Mucosa of descending colon (tissue), 3 donors: Measurements from ENCODE around the gene FAM168A. TPM values are rescaled to one million over a fixed set of nuclear protein-coding genes. Genes with fewer than 3 reads are reported as not detected.

Experiments
- ATAC-seq: fragments of 200-7000 bp; cut with Tn5 transposase; one replicate; pipeline ENCODE4 v1.9.1; 2020; ENCODE audit warnings: mild to moderate bottlenecking, moderate library complexity
- DNase-seq, 3 donors: peaks; one replicate each; pipeline ENCODE4 v3.0.0-alpha.2; 2020
- H3K36me3 ChIP-seq: fragments of 200-600 bp; one replicate; pipeline ENCODE4 v1.8.0; 2021; ENCODE audit warnings: low read depth, mild to moderate bottlenecking
- H3K4me1 ChIP-seq: fragments of 200-600 bp; one replicate; pipeline ENCODE4 v1.8.0; 2021; ENCODE audit warnings: low read depth, mild to moderate bottlenecking
- H3K4me3 ChIP-seq: fragments of 200-600 bp; one replicate; pipeline ENCODE4 v1.8.0; 2021; ENCODE audit warnings: mild to moderate bottlenecking
- H3K9me3 ChIP-seq: fragments of 200-600 bp; one replicate; pipeline ENCODE4 v1.8.0; 2021; ENCODE audit warnings: mild to moderate bottlenecking
- intact Hi-C, 2 donors: fragments of 100-400 bp; cut with DNase I in 1 of 2; cut with micrococcal nuclease in 1 of 2; formaldehyde crosslinking; loops; one replicate each; pipeline versions ENCODE4 v1.11.0 to v1.11.1; 2022; cut with DNase I, micrococcal nuclease
- total RNA-seq, 3 donors: library from RNA; stranded (reverse); fragmentation: NEBNext Ultra II Directional in 2 of 3; extraction: Animal tissue kit (Norgen Biotek cat#: 25700) in 2 of 3; gene quantifications; one replicate each; pipeline versions ENCODE4 v1.2.1 to v1.2.4, GENCODE V29; 2021 to 2023
- TF ChIP-seq, protein P1 (sequence below): fragments of 200-600 bp; IDR thresholded peaks from one replicate; pipeline ENCODE4 v1.8.0; 2022; ENCODE audit warnings: antibody characterized with exemption, mild to moderate bottlenecking
- donor health status: DM: no; HTN: no; CAD: no; lungs with moderate emphysema.
- donor health status: DM: no; HTN: no; CAD: no.
- donor health status: DM: no; HTN: yes; CAD: no.

FAM168A gene
- total RNA-seq, 3 donors from 2014 or later = 16.6 to 46.4 (median 19.9) TPM

DNA sequence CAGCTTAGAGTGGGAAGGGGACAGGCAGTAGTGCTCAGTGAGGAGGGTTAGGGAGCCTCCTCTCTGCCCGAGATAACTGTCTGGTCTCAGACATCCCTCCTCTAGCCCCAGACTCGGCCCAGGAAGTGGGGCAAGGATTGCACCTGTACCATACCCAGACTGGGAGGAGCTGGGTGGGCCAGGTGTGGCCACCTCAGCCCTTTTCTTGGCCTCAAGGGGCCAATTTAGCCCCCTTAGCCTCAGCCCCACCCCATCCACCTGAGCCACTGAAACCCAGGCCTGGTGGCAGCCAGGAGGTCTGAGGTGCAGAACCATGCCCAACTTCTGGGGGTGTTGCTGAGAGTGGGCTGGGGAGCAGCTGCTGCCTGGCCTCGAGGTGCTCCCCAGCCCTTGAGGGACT lies 215.2 kb downstream of the FAM168A start:
- TF ChIP-seq, protein P1, sequence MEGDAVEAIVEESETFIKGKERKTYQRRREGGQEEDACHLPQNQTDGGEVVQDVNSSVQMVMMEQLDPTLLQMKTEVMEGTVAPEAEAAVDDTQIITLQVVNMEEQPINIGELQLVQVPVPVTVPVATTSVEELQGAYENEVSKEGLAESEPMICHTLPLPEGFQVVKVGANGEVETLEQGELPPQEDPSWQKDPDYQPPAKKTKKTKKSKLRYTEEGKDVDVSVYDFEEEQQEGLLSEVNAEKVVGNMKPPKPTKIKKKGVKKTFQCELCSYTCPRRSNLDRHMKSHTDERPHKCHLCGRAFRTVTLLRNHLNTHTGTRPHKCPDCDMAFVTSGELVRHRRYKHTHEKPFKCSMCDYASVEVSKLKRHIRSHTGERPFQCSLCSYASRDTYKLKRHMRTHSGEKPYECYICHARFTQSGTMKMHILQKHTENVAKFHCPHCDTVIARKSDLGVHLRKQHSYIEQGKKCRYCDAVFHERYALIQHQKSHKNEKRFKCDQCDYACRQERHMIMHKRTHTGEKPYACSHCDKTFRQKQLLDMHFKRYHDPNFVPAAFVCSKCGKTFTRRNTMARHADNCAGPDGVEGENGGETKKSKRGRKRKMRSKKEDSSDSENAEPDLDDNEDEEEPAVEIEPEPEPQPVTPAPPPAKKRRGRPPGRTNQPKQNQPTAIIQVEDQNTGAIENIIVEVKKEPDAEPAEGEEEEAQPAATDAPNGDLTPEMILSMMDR = no peak
- DNase-seq = no peak
- intact Hi-C loops = no loop called here
- Histone ChIP-seq H3K9me3 (no peaks in the 10 kb centered on the region), H3K4me3 (no peak overlapping the region), H3K36me3 (no peaks in the 10 kb centered on the region), H3K4me1 (peaks cover 11% of the 10 kb centered on the region)
- no peak for ATAC-seq

DNA sequence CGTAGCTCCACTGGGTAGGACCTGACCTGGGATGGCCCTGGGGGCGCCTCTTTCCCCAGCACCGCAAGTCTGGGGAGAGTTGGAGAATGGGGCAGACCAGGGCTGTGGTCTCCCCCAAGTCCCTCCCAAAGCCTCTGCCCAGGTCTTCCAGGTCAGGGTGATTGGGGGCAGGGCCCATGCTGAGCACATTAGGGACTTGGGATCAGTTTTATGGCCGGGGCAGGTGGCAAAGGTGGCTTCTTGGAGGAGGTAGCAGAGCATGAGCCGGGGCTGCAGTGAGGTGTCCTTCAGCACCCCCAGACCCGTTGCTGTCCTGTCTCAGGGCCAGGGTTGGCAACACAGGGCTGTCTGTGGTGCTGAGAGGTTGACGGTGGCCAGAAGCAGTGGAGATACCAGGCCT lies 215.7 kb downstream of the FAM168A start:
- ATAC-seq (no peak), DNase-seq (no peak)
- Histone ChIP-seq H3K4me3 (no peak overlapping the region), H3K4me1 (peaks cover 11% of the 10 kb centered on the region), H3K36me3 (no peaks in the 10 kb centered on the region), H3K9me3 (no peaks in the 10 kb centered on the region)
- intact Hi-C loops = no loop called here
- TF ChIP-seq, protein P1 = no peak

DNA sequence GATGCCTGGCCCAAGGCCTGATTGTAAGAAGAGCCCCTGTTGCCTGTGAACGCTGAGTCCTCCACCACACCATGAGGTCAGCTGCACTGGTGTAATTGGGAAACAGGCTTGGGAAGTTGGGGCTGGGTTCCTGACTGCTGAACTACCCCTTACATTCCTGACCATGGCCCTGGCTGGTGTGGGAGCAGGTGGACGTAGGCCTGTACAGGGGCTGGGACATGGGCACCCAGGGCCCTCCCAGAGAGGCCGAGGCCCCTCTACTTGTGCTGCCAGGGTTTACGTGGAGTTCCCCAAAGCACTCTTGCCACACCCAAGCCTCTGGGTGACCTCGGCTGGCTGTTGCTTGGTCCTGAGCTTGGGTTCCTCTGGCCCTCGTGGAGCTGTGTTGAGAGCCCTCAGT lies 216.3 kb downstream of the FAM168A start:
- TF ChIP-seq, protein P1 = no peak
- ATAC-seq (no peak), DNase-seq (no peak)
- Histone ChIP-seq H3K4me3 (no peak overlapping the region), H3K4me1 (peaks cover 11% of the 10 kb centered on the region), H3K36me3 (no peaks in the 10 kb centered on the region), H3K9me3 (no peaks in the 10 kb centered on the region)
- intact Hi-C loops = no loop called here

DNA sequence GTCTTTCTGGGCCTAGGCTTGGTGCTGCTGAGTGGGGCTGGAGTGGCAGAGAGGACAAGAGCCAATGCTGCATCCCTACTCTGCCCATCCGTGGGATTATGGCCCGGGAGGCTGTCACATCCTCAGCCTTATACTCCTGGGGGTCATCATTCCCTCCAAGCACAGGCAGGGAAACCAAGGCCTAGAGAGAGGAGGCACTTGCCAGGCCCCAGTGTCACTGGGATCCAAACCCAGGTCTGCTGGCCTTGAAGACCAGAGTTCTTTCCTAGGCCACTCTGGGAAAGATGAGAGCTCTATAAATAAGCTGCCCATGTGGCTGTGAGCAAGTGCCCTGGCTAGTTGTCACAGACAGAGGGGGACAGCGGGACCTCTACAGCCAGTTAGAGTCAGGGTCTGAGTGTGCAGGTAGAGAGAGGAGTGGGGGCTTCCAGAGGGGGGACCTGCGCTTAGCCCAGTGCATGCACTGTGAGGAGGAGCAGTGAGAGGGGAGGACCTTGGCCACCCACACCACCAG lies 217.0 kb downstream of the FAM168A start:
- DNase-seq (no peak), ATAC-seq (no peak)
- intact Hi-C loops = no loop called here
- H3K4me1 ChIP-seq = peaks cover 11% of the 10 kb centered on the region
- no peaks in the 10 kb centered on the region for H3K36me3 ChIP-seq
- H3K4me3 ChIP-seq = no peak overlapping the region
- TF ChIP-seq, protein P1 = no peak
- H3K9me3 ChIP-seq = no peaks in the 10 kb centered on the region

DNA sequence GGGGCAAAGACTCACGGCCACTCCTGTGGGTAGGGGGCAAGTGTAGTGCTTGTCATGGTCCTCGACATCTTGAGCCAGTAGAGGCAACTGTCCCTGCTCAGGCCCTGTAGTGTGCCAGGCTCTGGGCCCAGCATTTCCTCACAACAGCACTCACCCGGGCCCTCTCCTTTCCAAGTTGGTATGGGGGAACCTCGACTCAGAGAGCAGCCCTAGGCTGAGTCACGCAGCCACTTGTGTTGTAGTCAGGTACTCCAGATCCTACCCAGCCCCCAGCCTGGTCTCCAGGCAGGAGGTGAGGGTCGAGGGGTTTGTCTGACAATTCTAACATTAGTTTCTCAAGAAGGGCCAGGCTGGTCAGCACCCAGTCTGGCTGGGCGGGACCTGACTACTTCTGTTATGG lies 217.6 kb downstream of the FAM168A start:
- TF ChIP-seq, protein P1 = no peak
- ATAC-seq = no peak

More for the DNA sequence above, 217.6 kb downstream of the FAM168A start:
- intact Hi-C loops = no loop called here
- Histone ChIP-seq H3K9me3 (no peaks in the 10 kb centered on the region), H3K36me3 (no peaks in the 10 kb centered on the region), H3K4me3 (no peak overlapping the region), H3K4me1 (peaks cover 11% of the 10 kb centered on the region)
- no peak for DNase-seq
